ENCODE data around the gene ARHGAP9.
"Not testable (repeated sequence)": the region's sequence is repeated elsewhere in the genome, so short reads cannot be mapped to it uniquely, and the experiment has no call there.

The ARHGAP9 gene

DNA sequence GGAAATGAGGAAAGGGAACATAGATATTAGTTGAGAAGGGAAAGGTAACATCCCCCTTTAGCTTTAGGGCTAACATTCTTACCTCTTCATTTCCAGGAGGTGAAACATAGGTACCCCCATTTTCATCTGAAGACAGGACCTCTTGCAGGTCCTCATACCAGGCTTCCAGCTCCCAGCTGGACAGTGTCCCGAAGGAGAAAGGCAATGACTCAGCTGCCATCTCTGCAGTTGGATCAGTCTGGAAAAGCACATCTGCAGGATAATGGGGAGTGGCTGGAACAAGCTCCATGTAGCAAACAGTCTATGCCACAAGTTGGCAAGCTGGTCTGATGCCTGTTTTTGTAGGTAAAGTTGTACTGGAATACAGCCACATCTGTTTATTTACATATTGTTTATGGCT is 37.5 kb upstream of the ARHGAP9 start:
- H4K20me1 ChIP-seq = peaks cover 73% of the 10 kb centered on the region

GRCh38 chr12:57516617-57517153 is 37.0 kb upstream of the ARHGAP9 start:
- no peak overlapping the region for H3K4me2 ChIP-seq
- H3K27ac ChIP-seq = 0 out of 2 replicates have a peak overlapping the region, but pooled peaks have one; percentile 8
- peaks cover 78% of the 10 kb centered on the region for H4K20me1 ChIP-seq
- no peaks in the 10 kb centered on the region for H3K27me3 ChIP-seq
- H3K9me3 ChIP-seq = no peaks in the 10 kb centered on the region
- peaks cover 30% of the 10 kb centered on the region for H3K4me1 ChIP-seq
- peak overlapping the region; percentile 27; the same call in 1 of the 2 replicates for H3K9ac ChIP-seq
- peaks cover 76% of the 10 kb centered on the region for H3K36me3 ChIP-seq
- TF ChIP-seq Cebpa-rat (IDR thresholded peaks at IDR 0.05) = no peak
- no peak overlapping the region for H3K4me3 ChIP-seq

More for the DNA sequence above, 37.5 kb upstream of the ARHGAP9 start:
- no peak overlapping the region for H3K4me3 ChIP-seq
- H3K4me1 ChIP-seq = peaks cover 35% of the 10 kb centered on the region
- H3K27ac ChIP-seq = 0 out of 2 replicates have a peak overlapping the region, but pooled peaks have one; percentile 8
- H3K4me2 ChIP-seq = no peak overlapping the region
- TF ChIP-seq Cebpa-rat (IDR thresholded peaks at IDR 0.05) = no peak
- H3K27me3 ChIP-seq = no peaks in the 10 kb centered on the region
- H3K9ac ChIP-seq = peak overlapping the region; percentile 27; the same call in 1 of the 2 replicates
- peaks cover 71% of the 10 kb centered on the region for H3K36me3 ChIP-seq
- H3K9me3 ChIP-seq = no peaks in the 10 kb centered on the region

- TF ChIP-seq Cebpa-rat (IDR thresholded peaks at IDR 0.05) = no peak
- Histone ChIP-seq H3K36me3 (peaks cover 83% of the 10 kb centered on the region), H3K27me3 (no peaks in the 10 kb centered on the region), H3K27ac (0 out of 2 replicates have a peak overlapping the region, but pooled peaks have one; percentile 8), H3K4me1 (peaks cover 24% of the 10 kb centered on the region), H3K9me3 (no peaks in the 10 kb centered on the region), H3K4me2 (no peak overlapping the region), H3K9ac (no peak overlapping the region), H4K20me1 (peaks cover 84% of the 10 kb centered on the region), H3K4me3 (no peak overlapping the region)
Measured at GRCh38 chr12:57515934-57516541, 36.4 kb upstream of the ARHGAP9 start.

DNA sequence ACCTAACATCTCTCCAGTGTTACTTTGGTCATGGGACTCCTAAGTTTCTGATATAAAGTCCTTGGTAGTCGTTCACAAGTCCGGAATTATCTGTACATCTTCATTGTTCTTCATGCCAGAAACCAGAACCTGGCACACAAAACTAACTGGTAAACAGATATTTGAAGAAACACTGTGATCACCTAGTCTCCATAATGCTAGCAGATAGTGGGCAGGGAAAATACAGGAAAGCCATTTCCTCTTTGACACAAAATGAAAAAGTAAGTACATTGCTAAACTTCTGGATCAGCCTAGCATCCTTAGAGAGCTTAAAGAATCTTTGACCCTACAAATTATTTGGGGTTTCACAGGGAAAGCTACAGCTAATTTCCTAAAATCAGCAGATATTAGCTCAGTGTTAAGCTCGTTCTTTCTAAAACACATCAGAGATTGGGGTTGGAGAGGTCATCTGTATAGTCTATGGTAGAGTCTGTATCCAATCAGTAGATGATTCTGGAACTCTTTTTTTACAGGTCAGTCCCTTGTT is 35.8 kb upstream of the ARHGAP9 start:
- Histone ChIP-seq H4K20me1 (peaks cover 90% of the 10 kb centered on the region), H3K27me3 (no peaks in the 10 kb centered on the region), H3K9me3 (no peaks in the 10 kb centered on the region), H3K27ac (no peak overlapping the region), H3K9ac (no peak overlapping the region), H3K4me1 (peaks cover 21% of the 10 kb centered on the region), H3K4me3 (no peak overlapping the region), H3K4me2 (no peak overlapping the region), H3K36me3 (peaks cover 88% of the 10 kb centered on the region)
- no peak for TF ChIP-seq Cebpa-rat (IDR thresholded peaks at IDR 0.05)

GRCh38 chr12:57514720-57515407 is 35.2 kb upstream of the ARHGAP9 start:
- H3K4me1 ChIP-seq = peaks cover 24% of the 10 kb centered on the region
- no peak overlapping the region for H3K4me2 ChIP-seq
- H3K9me3 ChIP-seq = no peaks in the 10 kb centered on the region
- TF ChIP-seq Cebpa-rat (IDR thresholded peaks at IDR 0.05) = no peak
- H3K36me3 ChIP-seq = peaks cover 94% of the 10 kb centered on the region
- H3K27me3 ChIP-seq = no peaks in the 10 kb centered on the region
- no peak overlapping the region for H3K4me3 ChIP-seq
- H3K27ac ChIP-seq = no peak overlapping the region
- H3K9ac ChIP-seq = no peak overlapping the region
- peaks cover 94% of the 10 kb centered on the region for H4K20me1 ChIP-seq

GRCh38 chr12:57514246-57514645 is 34.6 kb upstream of the ARHGAP9 start:
- peaks cover 90% of the 10 kb centered on the region for H4K20me1 ChIP-seq
- not testable (repeated sequence) for H3K9ac ChIP-seq, H3K27ac ChIP-seq, H3K4me2 ChIP-seq, H3K27me3 ChIP-seq, H3K9me3 ChIP-seq, H3K4me3 ChIP-seq
- H3K4me1 ChIP-seq = peaks cover 28% of the 10 kb centered on the region
- peaks cover 100% of the 10 kb centered on the region for H3K36me3 ChIP-seq

DNA sequence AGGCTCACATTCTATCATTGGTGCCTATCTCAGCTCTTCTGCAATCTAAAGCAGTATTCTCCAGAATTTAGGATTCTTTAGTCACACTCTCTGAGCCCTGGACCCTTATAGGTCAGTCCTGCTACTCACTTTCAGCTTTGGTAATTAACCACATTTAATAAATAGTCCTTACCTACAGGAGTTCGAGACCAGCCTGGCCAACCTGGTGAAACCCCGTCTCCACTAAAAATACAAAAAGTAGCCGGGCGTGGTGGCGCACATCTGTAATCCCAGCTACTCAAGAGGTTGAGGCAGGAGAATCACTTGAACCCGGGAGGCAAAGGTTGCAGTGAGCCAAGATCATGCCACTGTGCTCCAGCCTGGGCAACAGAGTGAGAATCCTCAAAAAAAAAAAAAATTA is 34.0 kb upstream of the ARHGAP9 start:
- not testable (repeated sequence) for H3K9ac ChIP-seq, H3K4me3 ChIP-seq, H3K4me2 ChIP-seq, H3K27ac ChIP-seq, H3K9me3 ChIP-seq, H3K27me3 ChIP-seq
- Histone ChIP-seq H4K20me1 (peaks cover 84% of the 10 kb centered on the region), H3K36me3 (peaks cover 100% of the 10 kb centered on the region), H3K4me1 (peaks cover 22% of the 10 kb centered on the region)

- H3K4me2 ChIP-seq = no peak overlapping the region
- no peak overlapping the region for H3K4me3 ChIP-seq
- peaks cover 80% of the 10 kb centered on the region for H4K20me1 ChIP-seq
- no peak for TF ChIP-seq Cebpa-rat (IDR thresholded peaks at IDR 0.05)
- peaks cover 100% of the 10 kb centered on the region for H3K36me3 ChIP-seq
- peaks cover 18% of the 10 kb centered on the region for H3K4me1 ChIP-seq
- H3K27me3 ChIP-seq = no peaks in the 10 kb centered on the region
- H3K9ac ChIP-seq = no peak overlapping the region
- H3K9me3 ChIP-seq = no peaks in the 10 kb centered on the region
- no peak overlapping the region for H3K27ac ChIP-seq
Measured at GRCh38 chr12:57513266-57513665, 33.6 kb upstream of the ARHGAP9 start.

DNA sequence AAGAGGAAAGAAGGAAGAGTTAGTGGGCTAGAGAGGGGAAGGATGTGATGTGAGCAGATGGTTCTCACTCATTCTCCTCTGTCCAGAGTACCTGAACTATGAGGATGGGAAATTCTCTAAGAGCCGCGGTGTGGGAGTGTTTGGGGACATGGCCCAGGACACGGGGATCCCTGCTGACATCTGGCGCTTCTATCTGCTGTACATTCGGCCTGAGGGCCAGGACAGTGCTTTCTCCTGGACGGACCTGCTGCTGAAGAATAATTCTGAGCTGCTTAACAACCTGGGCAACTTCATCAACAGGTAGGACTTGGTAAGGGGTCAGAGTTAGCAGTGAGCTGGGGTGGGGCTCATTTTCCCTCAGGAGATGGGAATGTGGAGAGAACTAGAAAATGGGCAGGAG is 33.0 kb upstream of the ARHGAP9 start:
- Histone ChIP-seq H4K20me1 (peaks cover 74% of the 10 kb centered on the region), H3K36me3 (peaks cover 99% of the 10 kb centered on the region), H3K4me2 (no peak overlapping the region), H3K9ac (no peak overlapping the region), H3K27me3 (no peaks in the 10 kb centered on the region), H3K4me1 (peaks cover 12% of the 10 kb centered on the region), H3K27ac (no peak overlapping the region), H3K4me3 (no peak overlapping the region), H3K9me3 (no peaks in the 10 kb centered on the region)
- no peak for TF ChIP-seq Cebpa-rat (IDR thresholded peaks at IDR 0.05)

All from BLaER1 (cell line).